GM12878 (cell line): ENCODE data around the gene CCM2. TPM values are rescaled to one million over a fixed set of nuclear protein-coding genes. Genes with fewer than 3 reads are reported as not detected.

Experiments
- ATAC-seq: fragments of 200-7000 bp; cut with Tn5 transposase; 3 replicates; pipeline ENCODE4 v1.9.1; 2020; ENCODE audit warnings: mild to moderate bottlenecking, moderate library complexity
- BruUV-seq: library from RNA; stranded (reverse); fragments of 400-500 nt; replicated peaks from 2 replicates; lab custom pipeline; 2021; lab: Mats Ljungman, UMichigan
- CTCF ChIA-PET: fragments of 300-600 bp; sonication (Branson Sonifier 250); formaldehyde crosslinking; extraction: SDS; loops from one replicate; lab custom pipeline; 2021; ENCODE audit warnings: inconsistent platforms; lab: Yijun Ruan, JAX
- POLR2A ChIA-PET: fragments of 350-600 bp; formaldehyde crosslinking; extraction: SDS; loops from one replicate; lab custom pipeline; 2021; ENCODE audit warnings: inconsistent platforms; lab: Charles Lee
- RAD21 ChIA-PET: fragments of 300-600 bp; sonication (Branson Sonifier 250); formaldehyde crosslinking; loops from one replicate; lab custom pipeline; 2023; ENCODE audit warnings: antibody characterized with exemption; ENCODE audit not compliant: unreplicated experiment; lab: Charles Lee
- SMC1A ChIA-PET: fragments of 300-600 bp; sonication (Branson Sonifier 250); formaldehyde crosslinking; loops from one replicate; lab custom pipeline; 2023; ENCODE audit not compliant: unreplicated experiment, uncharacterized antibody; lab: Charles Lee
- DNase-seq: peaks from one replicate; pipeline ENCODE4 v3.0.0-alpha.2; 2011; ENCODE audit warnings: low read depth, low spot score
- FAIRE-seq: peaks from 3 replicates; lab custom pipeline; 2011; peaks lifted over from hg19 to GRCh38; lab: Jason Lieb, UNC
- H2AFZ ChIP-seq: 2 replicates; pipeline ENCODE4 v1.6.0; 2011; ENCODE audit warnings: low read depth, low read length, control low read depth; ENCODE audit not compliant: control insufficient read depth
- H3K27ac ChIP-seq: 2 replicates; pipeline ENCODE4 v1.5.1; 2011; ENCODE audit warnings: control low read depth; ENCODE audit not compliant: control insufficient read depth, insufficient read depth
- H3K27me3 ChIP-seq, 2 experiments: replicated peaks in 1 of 2; 2 replicates each; pipeline versions ENCODE4 v1.6.0 to v1.6.1; 2011; ENCODE audit warnings: low read length in 1 of 2; ENCODE audit not compliant: control insufficient read depth in 2 of 2, insufficient read depth in 2 of 2
- H3K36me3 ChIP-seq, 2 experiments: 2 replicates each; pipeline ENCODE4 v1.5.1; 2011; ENCODE audit warnings: low read length in 1 of 2; ENCODE audit not compliant: control insufficient read depth in 2 of 2, insufficient read depth in 2 of 2
- H3K4me1 ChIP-seq: 2 replicates; pipeline ENCODE4 v1.6.1; 2011; ENCODE audit warnings: mild to moderate bottlenecking, low read length, moderate library complexity, mixed read lengths; ENCODE audit not compliant: control insufficient read depth, insufficient read depth
- H3K4me2 ChIP-seq: 2 replicates; pipeline ENCODE4 v1.6.0; 2011; ENCODE audit warnings: control low read depth; ENCODE audit not compliant: control insufficient read depth, insufficient read depth
- H3K4me3 ChIP-seq: fragments of 200-600 bp; sonication (generic); 2 replicates; pipeline ENCODE4 v1.5.1; 2016
- H3K79me2 ChIP-seq: 2 replicates; pipeline ENCODE4 v1.6.0; 2011; ENCODE audit warnings: low read length; ENCODE audit not compliant: control insufficient read depth, insufficient read depth
- H3K9ac ChIP-seq: 2 replicates; pipeline ENCODE4 v1.8.0; 2011; ENCODE audit warnings: low read length, control low read depth, mixed read lengths; ENCODE audit not compliant: control insufficient read depth, insufficient read depth
- H3K9me3 ChIP-seq: replicated peaks from 3 replicates; pipeline ENCODE4 v1.5.1; 2011; ENCODE audit warnings: mild to moderate bottlenecking, low read length; ENCODE audit not compliant: control insufficient read depth, insufficient read depth
- H4K20me1 ChIP-seq: 2 replicates; pipeline ENCODE4 v1.6.0; 2011; ENCODE audit not compliant: control insufficient read depth, insufficient read depth
- CHD1 ChIP-seq: IDR thresholded peaks from 2 replicates; pipeline ENCODE4 v1.6.1; 2012; ENCODE audit warnings: low read depth, low read length, improper control_type of control experiment
- CUX1 ChIP-seq: IDR thresholded peaks from 2 replicates; pipeline ENCODE4 v1.6.1; 2012; ENCODE audit warnings: improper control_type of control experiment, low read depth, low read length; ENCODE audit not compliant: insufficient replicate concordance
- IRF4 ChIP-seq: IDR thresholded peaks from 2 replicates; pipeline ENCODE4 v1.6.1; 2011; ENCODE audit warnings: low read depth, low read length
- MEF2B ChIP-seq: fragments of 450-650 bp; IDR thresholded peaks from 2 replicates; pipeline ENCODE4 v1.6.1; 2018; ENCODE audit warnings: mild to moderate bottlenecking, moderate library complexity; ENCODE audit not compliant: partially characterized antibody, poor library complexity, severe bottlenecking
- NRF1 ChIP-seq: conservative IDR thresholded peaks from 2 replicates; pipeline ENCODE4 v1.6.1; 2011; ENCODE audit warnings: mild to moderate bottlenecking, low read depth, low read length, improper control_type of control experiment
- PML ChIP-seq: IDR thresholded peaks from 2 replicates; pipeline ENCODE4 v1.6.1; 2012; ENCODE audit warnings: low read length, inconsistent platforms
- POLR2AphosphoS2 ChIP-seq: IDR thresholded peaks from 2 replicates; pipeline ENCODE4 v1.6.1; 2011; ENCODE audit warnings: low read depth, mild to moderate bottlenecking, low read length, improper control_type of control experiment, moderate library complexity
- RUNX3 ChIP-seq: IDR thresholded peaks from 2 replicates; pipeline ENCODE4 v1.6.1; 2012; ENCODE audit warnings: low read length, inconsistent platforms
- SMAD5 ChIP-seq: IDR thresholded peaks from 2 replicates; pipeline ENCODE4 v1.6.1; 2016; ENCODE audit warnings: antibody characterized with exemption, low read depth
- WGBS: methylation state at CpG from one replicate; pipeline ENCODE4 v1.1.6; 2016; ENCODE audit warnings: low lambda C conversion rate; ENCODE audit not compliant: insufficient replicate concordance, insufficient coverage; ENCODE audit errors: missing lambda C conversion rate; 5-methylcytosine and 5-hydroxymethylcytosine counted together
- in situ Hi-C: fragments of 300-500 bp; cut with MboI; formaldehyde crosslinking; loops from 9 replicates; pipeline ENCODE4 v1.14.3; 2018; ENCODE audit warnings: mixed read lengths
- intact Hi-C: fragments of 100-400 bp; cut with micrococcal nuclease; formaldehyde crosslinking; loops from one replicate; pipeline ENCODE4 v1.14.2; 2022; ENCODE audit not compliant: unreplicated experiment
- polyA plus RNA-seq, 11 experiments: library from polyadenylated mRNA; depleted of rRNA in 4 of 11; unstranded in 6 of 11; stranded (reverse) in 5 of 11; fragments of >200 nt; fragmentation: Nextera tagmentation in 4 of 11; fragmentation: Illumina TruSeq in 1 of 11; extraction: Ambion mirVana in 4 of 11; extraction: Trizol in 1 of 11; gene quantifications; 1 replicate in 1 of 11; 2 replicates in 10 of 11; pipeline versions ENCODE4 v1.2.1 to v1.2.3, GENCODE V29; 2011 to 2016; ENCODE audit warnings: inconsistent platforms in 2 of 11, missing spikeins in 2 of 11, low read depth in 1 of 11
- total RNA-seq, 4 experiments: library from RNA; depleted of rRNA in 3 of 4; stranded (reverse); fragments of >200 nt in 3 of 4; fragmentation: Illumina TruSeq in 1 of 4; extraction: Trizol in 1 of 4; gene quantifications; 2 replicates each; pipeline versions ENCODE4 v1.2.1 to v1.2.3, GENCODE V29; 2013 to 2021

The CCM2 gene
- total and polyA plus RNA-seq, 10 of the 15 experiments (the other 5 are each of a cell fraction or from before 2014, with no cell fraction given), result 1.00 to 82.3 (median 48.7) TPM

- FAIRE-seq, result no peak
- Histone ChIP-seq H3K4me2 (no peak overlapping the region), H4K20me1 (no peaks in the 10 kb centered on the region; the same call in 1 of the 2 replicates), H3K9me3 (no peaks in the 10 kb centered on the region), H3K27me3 (no peaks in the 10 kb centered on the region), H3K4me1 (peaks cover 15% of the 10 kb centered on the region), H3K79me2 (no peaks in the 10 kb centered on the region), H2AFZ (no peak overlapping the region), H3K9ac (no peak overlapping the region), H3K4me3 (no peak overlapping the region), H3K27ac (no peak overlapping the region), H3K36me3 (no peaks in the 10 kb centered on the region; a peak in 1 of 4 replicates)
- no TSS peak for BruUV-seq
- 88% methylated on average over 10 of the region's 10 CpGs for WGBS
- no peak for ATAC-seq
- intact Hi-C loops (no loop called here), in situ Hi-C loops (no loop called here)
- TF ChIP-seq IRF4 (no peak), NRF1 (no peak)
- ChIA-PET RAD21 (no interaction called here), CTCF (interaction anchor here (0.6 to 1.5 kb wide), 4 partner anchors 18 to 180 kb away, joined by 3 to 7 read pairs (median 4); no protein-coding TSS in a partner anchor), SMC1A (no interaction called here), POLR2A (no interaction called here)
- no peak for DNase-seq
These were observed 43.7 kb upstream of the CCM2 start for GRCh38 chr7:44956157-44956766.

GRCh38 chr7:44958645-44959344 is 41.2 kb upstream of the CCM2 start:
- FAIRE-seq (peak; percentile 70), DNase-seq (no peak), ATAC-seq (peak; percentile 40)
- TF ChIP-seq MEF2B, result peak; percentile 29
- peak; percentile 47; the same call in 1 of the 2 replicates for TF ChIP-seq RUNX3
- no peak for TF ChIP-seq CHD1
- TF ChIP-seq SMAD5, result 0 out of 2 replicates have a peak, but pooled peaks have one; percentile 30
- no peak for TF ChIP-seq CUX1
- peak; percentile 23; the same call in 1 of the 2 replicates for TF ChIP-seq PML
- peak; percentile 22; the same call in 1 of the 2 replicates for TF ChIP-seq POLR2AphosphoS2
- Histone ChIP-seq H4K20me1 (no peaks in the 10 kb centered on the region; the same call in 1 of the 2 replicates), H2AFZ (no peak overlapping the region), H3K4me2 (no peak overlapping the region), H3K9me3 (no peaks in the 10 kb centered on the region), H3K4me1 (peaks cover 15% of the 10 kb centered on the region), H3K27me3 (no peaks in the 10 kb centered on the region), H3K36me3 (peaks cover 0 to 2% of the 10 kb centered on the region in 2 experiments; a peak in 3 of 4 replicates), H3K4me3 (no peak overlapping the region), H3K27ac (no peak overlapping the region), H3K9ac (no peak overlapping the region), H3K79me2 (no peaks in the 10 kb centered on the region)
- 43% methylated on average over 8 of the region's 8 CpGs for WGBS
- no TSS peak for BruUV-seq
- POLR2A ChIA-PET, result no interaction called here
- SMC1A ChIA-PET, result no interaction called here
- CTCF ChIA-PET, result interaction anchor here (0.6 to 1.1 kb wide), 2 partner anchors 14 to 161 kb away, joined by 3 read pairs; no protein-coding TSS in a partner anchor
- RAD21 ChIA-PET, result no interaction called here
- in situ Hi-C loops (no loop called here), intact Hi-C loops (no loop called here)
